ENCODE measurements around the gene TAF6L.

- TF ChIP-seq JUND (IDR thresholded peaks at IDR 0.05; ENCODE audit: low read length) (no peak), CTCF (IDR thresholded peaks at IDR 0.05; ENCODE audit: control extremely low read depth in 1 of 3, insufficient read depth in 1 of 3, low read depth in 1 of 3, low read length in 3 of 3) (no peak), SRF (IDR thresholded peaks at IDR 0.05; ENCODE audit: low read depth, low read length) (no peak), POLR2AphosphoS5 (IDR thresholded peaks at IDR 0.05; ENCODE audit: low read depth, low read length) (no peak), SIN3A (conservative IDR thresholded peaks at IDR 0.05 in 1 of 2, IDR thresholded peaks at IDR 0.05 in 1 of 2; ENCODE audit: low read depth in 1 of 2, low read length in 2 of 2) (no peak), TAF1 (IDR thresholded peaks at IDR 0.05; ENCODE audit: low read depth, low read length) (no peak), HDAC2 (IDR thresholded peaks at IDR 0.05; ENCODE audit: borderline replicate concordance in 1 of 2, low read depth in 2 of 2, low read length in 2 of 2) (no peak), RFX5 (IDR thresholded peaks at IDR 0.05; ENCODE audit: borderline replicate concordance, low read depth, low read length) (no peak), FOSL1 (IDR thresholded peaks at IDR 0.05; ENCODE audit: insufficient read depth, low read depth, low read length) (no peak), EP300 (IDR thresholded peaks at IDR 0.05; ENCODE audit: borderline replicate concordance in 1 of 2, low read depth in 2 of 2, low read length in 2 of 2) (no peak), ATF3 (IDR thresholded peaks at IDR 0.05; ENCODE audit: insufficient read depth, low read depth, low read length) (no peak), TEAD4 (IDR thresholded peaks at IDR 0.05; ENCODE audit: low read depth, low read length) (no peak)
These were observed 18.4 kb downstream of the TAF6L start for GRCh38 chr11:62789576-62789975.

Data from H1 (cell line).